GM21390 (cell line): ENCODE measurements around the gene HENMT1.

Experiments
- ATAC-seq: cut with Tn5 transposase; IDR thresholded peaks from one replicate; pipeline ENCODE4 v1.9.1; 2021; ENCODE audit not compliant: unreplicated experiment

HENMT1 gene

DNA sequence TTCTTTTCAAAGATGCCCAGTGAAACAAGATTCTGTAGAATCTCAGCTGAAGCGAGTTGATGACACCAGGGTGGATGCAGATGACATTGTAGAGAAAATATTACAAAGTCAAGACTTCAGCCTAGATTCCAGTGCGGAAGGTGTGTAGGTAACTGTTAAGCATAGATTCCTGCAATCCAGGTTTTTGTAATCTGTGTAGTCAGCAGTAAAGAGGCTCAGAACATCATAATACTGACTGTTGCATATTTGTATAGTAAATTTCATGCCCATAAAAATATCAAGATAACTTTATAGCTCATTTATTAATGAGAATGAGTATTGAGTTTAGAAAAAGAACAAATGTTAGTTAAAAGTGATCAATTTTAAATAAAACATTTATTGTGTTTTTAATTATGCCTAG is 32.2 kb downstream of the HENMT1 start:
- no peak for ATAC-seq

GRCh38 chr1:108627951-108628350 is 32.9 kb downstream of the HENMT1 start:
- no peak for ATAC-seq

- ATAC-seq = no peak
Observed at GRCh38 chr1:108627256-108627655, 33.6 kb downstream of the HENMT1 start.

GRCh38 chr1:108624069-108624468 is 36.8 kb downstream of the HENMT1 start:
- no peak for ATAC-seq

DNA sequence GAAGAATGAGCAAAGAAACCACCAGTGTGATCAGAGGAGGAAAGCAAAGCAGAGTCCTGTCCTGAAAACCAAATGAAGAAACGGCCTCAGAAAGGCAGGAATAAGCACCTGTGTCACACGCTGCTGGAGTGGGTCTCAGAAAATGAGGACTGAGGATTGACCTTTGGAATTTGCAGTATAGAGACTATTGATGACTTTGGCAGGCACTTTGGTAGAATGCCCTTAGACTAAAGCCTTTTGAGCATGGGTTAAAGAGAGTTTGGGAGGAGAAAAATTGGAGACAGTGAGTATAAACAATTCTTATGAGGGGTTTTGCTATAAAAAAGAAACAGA is 43.2 kb downstream of the HENMT1 start:
- no peak for ATAC-seq

- no peak for ATAC-seq
Observed at GRCh38 chr1:108617008-108617723, 43.7 kb downstream of the HENMT1 start.

DNA sequence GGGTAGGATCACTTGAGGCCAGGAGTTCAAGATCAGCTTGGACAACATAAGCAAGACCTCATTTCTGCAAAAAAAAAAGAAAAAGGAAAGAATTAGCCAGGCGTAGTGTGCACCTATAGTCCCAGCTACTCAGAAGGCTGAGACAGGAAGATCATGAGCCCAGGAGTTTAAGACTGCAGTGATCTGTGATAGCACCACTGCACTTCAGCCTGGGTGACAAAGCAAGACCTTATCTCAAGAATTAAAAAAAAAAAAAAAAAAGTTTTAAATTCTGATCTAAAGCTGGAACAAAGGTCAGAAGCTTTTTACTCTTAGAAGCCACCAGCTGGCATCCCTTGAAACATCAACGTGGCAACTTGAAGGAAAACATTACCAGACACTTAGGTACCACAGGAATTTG is 45.3 kb downstream of the HENMT1 start:
- no peak for ATAC-seq

- ATAC-seq = no peak
Observed at GRCh38 chr1:108612496-108612895, 48.4 kb downstream of the HENMT1 start.

DNA sequence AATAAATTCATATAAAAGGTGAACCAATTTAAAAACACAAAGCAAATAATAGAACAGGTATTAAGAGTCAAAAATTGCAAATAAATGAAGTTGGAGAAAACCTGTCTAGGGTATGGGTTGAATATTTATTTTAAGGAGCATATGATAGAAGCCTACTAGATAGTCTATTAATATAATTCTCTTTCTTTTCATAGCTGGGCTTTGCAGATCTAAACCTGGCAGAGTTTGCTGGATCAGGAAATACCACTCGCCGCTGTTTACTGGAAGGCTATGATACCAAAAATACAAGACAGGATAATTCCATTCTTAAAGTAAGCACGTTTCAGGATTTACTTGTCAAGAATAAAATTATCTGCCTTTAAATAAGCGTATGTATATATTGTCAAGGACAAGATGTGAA is 48.9 kb downstream of the HENMT1 start:
- ATAC-seq = no peak

DNA sequence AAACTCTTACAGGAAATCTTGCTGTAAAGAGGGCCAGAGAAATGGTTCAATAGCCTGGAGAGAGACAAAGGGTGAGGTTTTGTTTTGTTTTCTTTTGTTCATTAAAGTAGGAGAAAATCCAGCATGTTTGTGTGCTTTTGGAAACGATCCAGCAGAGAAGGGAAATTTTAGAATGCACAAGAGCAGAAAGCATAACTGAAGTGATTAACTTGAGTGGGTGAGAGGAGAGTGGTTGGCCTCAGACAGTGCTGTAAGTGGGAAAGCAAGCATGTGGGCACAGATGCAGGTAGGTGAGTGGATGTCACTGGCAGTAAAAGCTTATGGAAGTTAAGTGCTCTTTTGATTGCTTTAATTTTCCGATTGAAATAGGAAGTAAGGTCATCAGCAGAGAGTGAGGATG is 50.8 kb downstream of the HENMT1 start:
- ATAC-seq = no peak

DNA sequence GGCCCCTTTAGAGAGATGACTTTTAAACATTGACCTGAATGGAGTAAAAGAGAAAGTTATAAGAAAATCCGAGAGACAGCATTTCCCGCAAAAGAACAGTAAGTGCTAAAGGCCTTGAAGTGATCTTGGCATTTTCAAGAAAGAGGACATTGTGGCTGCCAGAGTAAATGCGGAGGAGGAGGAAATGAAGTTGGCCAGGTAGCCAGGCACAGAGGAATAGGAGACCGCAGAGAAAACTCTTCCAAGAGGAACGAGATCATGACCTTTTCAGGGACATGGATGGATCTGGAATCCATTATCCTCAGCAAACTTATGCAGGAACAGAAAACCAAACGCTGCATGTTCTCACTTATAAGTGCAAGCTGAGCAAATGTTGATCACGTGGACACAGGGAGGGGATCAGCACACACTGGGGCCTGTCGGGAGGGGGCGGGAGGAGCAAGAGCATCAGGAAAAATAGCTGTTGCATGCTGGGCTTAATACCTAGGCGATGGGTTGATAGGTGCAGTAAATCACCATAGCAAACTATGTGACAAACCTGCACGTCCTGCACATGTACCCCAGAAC is 51.3 kb downstream of the HENMT1 start:
- ATAC-seq = no peak

GRCh38 chr1:108606478-108606877 is 54.4 kb downstream of the HENMT1 start:
- no peak for ATAC-seq

GRCh38 chr1:108605633-108606032 is 55.3 kb downstream of the HENMT1 start:
- ATAC-seq = no peak

- ATAC-seq = no peak
Observed at GRCh38 chr1:108601708-108602410, 59.0 kb downstream of the HENMT1 start.

GRCh38 chr1:108600504-108600903 is 60.4 kb downstream of the HENMT1 start:
- ATAC-seq = no peak

DNA sequence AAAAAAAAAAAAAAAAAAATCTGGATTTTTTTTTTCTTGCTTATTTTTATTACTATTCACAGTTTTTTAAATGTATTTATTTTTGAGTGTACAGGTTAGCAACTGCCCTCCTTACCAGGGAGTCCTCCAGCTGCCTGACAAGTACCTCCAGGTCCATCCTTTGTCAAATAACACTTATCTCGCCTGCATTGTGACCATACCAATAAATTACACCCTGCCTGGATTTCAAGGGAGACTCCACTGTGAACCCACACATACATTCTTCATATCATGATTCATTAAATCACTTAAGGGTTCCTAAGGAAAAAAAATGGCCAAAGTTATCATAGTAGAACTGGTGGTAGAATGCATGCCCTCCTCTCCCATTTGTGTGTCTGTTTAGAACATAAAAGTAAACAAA is 62.6 kb downstream of the HENMT1 start:
- no peak for ATAC-seq
